HL-60 (cell line): ENCODE measurements around the gene GTF2A1.

ENCODE experiments used
- DNase-seq, 2 experiments: peaks; one replicate each; pipeline ENCODE4 v3.0.0-alpha.2; 2010 to 2020; ENCODE audit warnings: low read depth in 1 of 2, low spot score in 1 of 2
- H3K27ac ChIP-seq: fragments of 250-450 bp; sonication (Bioruptor Pico); replicated peaks from 2 replicates; pipeline ENCODE4 v1.5.1; 2020; ENCODE audit warnings: mild to moderate bottlenecking, moderate library complexity
- H3K27me3 ChIP-seq: fragments of 250-450 bp; sonication (Bioruptor Pico); 2 replicates; pipeline ENCODE4 v1.5.1; 2021; ENCODE audit warnings: mild to moderate bottlenecking, moderate library complexity; ENCODE audit not compliant: insufficient read depth, poor library complexity, severe bottlenecking
- H3K4me3 ChIP-seq: replicated peaks from 2 replicates; pipeline ENCODE4 v1.5.1; 2011; ENCODE audit warnings: mild to moderate bottlenecking, control low read depth, low read length; ENCODE audit not compliant: insufficient read depth
- CTCF ChIP-seq: IDR thresholded peaks from one replicate; pipeline ENCODE4 v1.5.1; 2011; ENCODE audit warnings: low read length, control low read depth, inconsistent platforms; ENCODE audit not compliant: insufficient read depth
- GABPA ChIP-seq: IDR thresholded peaks from 2 replicates; pipeline ENCODE4 v1.6.1; 2012; ENCODE audit warnings: low read depth
- POLR2AphosphoS5 ChIP-seq: IDR thresholded peaks from 2 replicates; pipeline ENCODE4 v1.6.1; 2012; ENCODE audit warnings: low read depth
- REST ChIP-seq: IDR thresholded peaks from 2 replicates; pipeline ENCODE4 v1.6.1; 2012; ENCODE audit warnings: low read depth; ENCODE audit not compliant: insufficient replicate concordance
- SPI1 ChIP-seq: IDR thresholded peaks from 2 replicates; pipeline ENCODE4 v1.6.1; 2012; ENCODE audit warnings: low read depth, mild to moderate bottlenecking, borderline replicate concordance

GTF2A1 gene

GRCh38 chr14:81221579-81222102, 882 bp upstream of the GTF2A1 start:
- Histone ChIP-seq H3K27me3 (no peaks in the 10 kb centered on the region), H3K27ac (peak overlapping the region; percentile 97), H3K4me3 (peak overlapping the region; percentile 13)
- TF ChIP-seq CTCF = no peak
- TF ChIP-seq REST = no peak
- no peak for TF ChIP-seq SPI1
- TF ChIP-seq POLR2AphosphoS5 = no peak
- TF ChIP-seq GABPA = no peak
- no peak for DNase-seq

GRCh38 chr14:81220580-81220829, 254 bp downstream of the GTF2A1 start:
- TF ChIP-seq POLR2AphosphoS5 (no peak), CTCF (no peak)
- no peak for DNase-seq
- peak overlapping the region; percentile 47 for H3K4me3 ChIP-seq
- peak overlapping the region; percentile 97 for H3K27ac ChIP-seq
- no peaks in the 10 kb centered on the region for H3K27me3 ChIP-seq

GRCh38 chr14:81219759-81220579, 790 bp downstream of the GTF2A1 start:
- TF ChIP-seq CTCF = no peak
- no peak for TF ChIP-seq POLR2AphosphoS5
- TF ChIP-seq REST = no peak
- no peaks in the 10 kb centered on the region for H3K27me3 ChIP-seq
- DNase-seq = peak in 1 of 2 experiments; percentile 2
- peak overlapping the region; percentile 97 for H3K27ac ChIP-seq
- H3K4me3 ChIP-seq = peak overlapping the region; percentile 47
